ENCODE data around the gene MED12L.

MED12L gene

GRCh38 chr3:151445273-151446001 lies 360.0 kb downstream of the MED12L start:
- Histone ChIP-seq H3K4me1 (no peaks in the 10 kb centered on the region), H2AFZ (no peak overlapping the region), H3K4me3 (ENCODE audit: low read depth, low read length) (no peak overlapping the region), H3K79me2 (no peaks in the 10 kb centered on the region), H3K9me3 (ENCODE audit: control insufficient read depth, low read length) (no peaks in the 10 kb centered on the region), H3K9ac (no peak overlapping the region), H3K36me3 (ENCODE audit: control insufficient read depth, insufficient read depth, low read length) (no peaks in the 10 kb centered on the region), H3K27me3 (ENCODE audit: control insufficient read depth, insufficient read depth, low read length) (no peaks in the 10 kb centered on the region), H3K4me2 (ENCODE audit: low read length) (no peak overlapping the region), H3K27ac (no peak overlapping the region)
- TF ChIP-seq, protein P1, sequence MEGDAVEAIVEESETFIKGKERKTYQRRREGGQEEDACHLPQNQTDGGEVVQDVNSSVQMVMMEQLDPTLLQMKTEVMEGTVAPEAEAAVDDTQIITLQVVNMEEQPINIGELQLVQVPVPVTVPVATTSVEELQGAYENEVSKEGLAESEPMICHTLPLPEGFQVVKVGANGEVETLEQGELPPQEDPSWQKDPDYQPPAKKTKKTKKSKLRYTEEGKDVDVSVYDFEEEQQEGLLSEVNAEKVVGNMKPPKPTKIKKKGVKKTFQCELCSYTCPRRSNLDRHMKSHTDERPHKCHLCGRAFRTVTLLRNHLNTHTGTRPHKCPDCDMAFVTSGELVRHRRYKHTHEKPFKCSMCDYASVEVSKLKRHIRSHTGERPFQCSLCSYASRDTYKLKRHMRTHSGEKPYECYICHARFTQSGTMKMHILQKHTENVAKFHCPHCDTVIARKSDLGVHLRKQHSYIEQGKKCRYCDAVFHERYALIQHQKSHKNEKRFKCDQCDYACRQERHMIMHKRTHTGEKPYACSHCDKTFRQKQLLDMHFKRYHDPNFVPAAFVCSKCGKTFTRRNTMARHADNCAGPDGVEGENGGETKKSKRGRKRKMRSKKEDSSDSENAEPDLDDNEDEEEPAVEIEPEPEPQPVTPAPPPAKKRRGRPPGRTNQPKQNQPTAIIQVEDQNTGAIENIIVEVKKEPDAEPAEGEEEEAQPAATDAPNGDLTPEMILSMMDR (IDR thresholded peaks at IDR 0.05), result no peak

- Histone ChIP-seq H3K27me3 (ENCODE audit: control insufficient read depth, insufficient read depth, low read length) (no peaks in the 10 kb centered on the region), H3K27ac (no peak overlapping the region), H3K36me3 (ENCODE audit: control insufficient read depth, insufficient read depth, low read length) (no peaks in the 10 kb centered on the region), H3K4me2 (ENCODE audit: low read length) (no peak overlapping the region), H3K4me3 (ENCODE audit: low read depth, low read length) (no peak overlapping the region), H3K4me1 (no peaks in the 10 kb centered on the region), H3K79me2 (no peaks in the 10 kb centered on the region), H3K9me3 (ENCODE audit: control insufficient read depth, low read length) (no peaks in the 10 kb centered on the region), H3K9ac (no peak overlapping the region), H2AFZ (no peak overlapping the region)
- TF ChIP-seq, protein P1 (IDR thresholded peaks at IDR 0.05), result no peak
These were observed 360.5 kb downstream of the MED12L start for GRCh38 chr3:151446002-151446340.

DNA sequence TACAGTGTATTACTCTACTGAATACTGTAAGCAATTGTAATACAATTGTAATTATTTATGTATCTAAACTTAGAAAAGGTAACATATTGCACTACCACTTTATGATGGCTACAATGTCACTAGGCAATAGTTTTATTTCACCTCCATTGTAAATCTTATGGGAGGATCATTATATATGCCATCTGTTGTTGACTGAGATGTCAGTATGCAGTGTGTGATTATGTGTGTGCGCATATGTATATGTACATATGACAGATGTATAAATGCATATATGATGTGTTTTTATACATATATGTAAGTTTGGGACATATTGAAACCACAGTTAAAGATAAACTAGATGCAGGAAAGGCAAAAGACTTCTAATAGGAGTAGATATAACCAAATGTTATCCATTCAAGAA lies 366.9 kb downstream of the MED12L start:
- no peak overlapping the region for H3K4me3 ChIP-seq (ENCODE audit: low read depth, low read length)
- no peaks in the 10 kb centered on the region for H3K36me3 ChIP-seq (ENCODE audit: control insufficient read depth, insufficient read depth, low read length)
- no peak overlapping the region for H3K27ac ChIP-seq
- H3K4me2 ChIP-seq (ENCODE audit: low read length), result no peak overlapping the region
- no peak overlapping the region for H3K9ac ChIP-seq
- H3K27me3 ChIP-seq (ENCODE audit: control insufficient read depth, insufficient read depth, low read length), result no peaks in the 10 kb centered on the region
- no peaks in the 10 kb centered on the region for H3K9me3 ChIP-seq (ENCODE audit: control insufficient read depth, low read length)
- H3K79me2 ChIP-seq, result no peaks in the 10 kb centered on the region
- TF ChIP-seq, protein P1 (IDR thresholded peaks at IDR 0.05), result no peak
- no peak overlapping the region for H2AFZ ChIP-seq
- no peaks in the 10 kb centered on the region for H3K4me1 ChIP-seq

DNA sequence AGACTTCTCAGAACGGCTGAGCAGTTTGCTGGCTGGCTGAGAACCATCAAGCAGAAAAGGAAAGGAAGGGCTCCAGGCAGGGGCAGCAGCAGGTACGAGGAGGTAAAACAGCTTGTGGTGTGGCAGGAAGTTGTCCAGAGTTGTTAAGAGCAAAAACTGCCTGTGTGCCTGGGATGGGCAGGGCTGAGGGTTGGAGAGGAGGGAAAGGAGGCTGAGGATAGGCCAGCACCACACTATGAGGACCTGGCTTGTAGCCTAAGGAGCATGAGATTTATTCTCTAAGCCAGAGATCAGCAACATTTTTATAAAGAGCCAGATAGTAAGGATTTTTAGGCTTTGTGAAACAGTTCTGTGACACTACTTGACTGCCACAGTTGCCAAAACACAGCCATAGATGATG lies 367.4 kb downstream of the MED12L start:
- Histone ChIP-seq H3K4me1 (no peaks in the 10 kb centered on the region), H3K4me3 (ENCODE audit: low read depth, low read length) (no peak overlapping the region), H3K9ac (no peak overlapping the region), H3K4me2 (ENCODE audit: low read length) (no peak overlapping the region), H2AFZ (no peak overlapping the region), H3K27ac (no peak overlapping the region), H3K9me3 (ENCODE audit: control insufficient read depth, low read length) (no peaks in the 10 kb centered on the region), H3K36me3 (ENCODE audit: control insufficient read depth, insufficient read depth, low read length) (no peaks in the 10 kb centered on the region), H3K79me2 (no peaks in the 10 kb centered on the region), H3K27me3 (ENCODE audit: control insufficient read depth, insufficient read depth, low read length) (no peaks in the 10 kb centered on the region)
- TF ChIP-seq, protein P1 (IDR thresholded peaks at IDR 0.05), result no peak

GRCh38 chr3:151456065-151456464 lies 370.6 kb downstream of the MED12L start:
- Histone ChIP-seq H3K9me3 (ENCODE audit: control insufficient read depth, low read length) (no peaks in the 10 kb centered on the region), H3K27ac (no peak overlapping the region)

More at GRCh38 chr3:151456065-151456464, 370.6 kb downstream of the MED12L start:
- no peak overlapping the region for H3K9ac ChIP-seq
- no peaks in the 10 kb centered on the region for H3K79me2 ChIP-seq
- no peaks in the 10 kb centered on the region for H3K4me1 ChIP-seq
- TF ChIP-seq, protein P1 (IDR thresholded peaks at IDR 0.05), result no peak
- H3K27me3 ChIP-seq (ENCODE audit: control insufficient read depth, insufficient read depth, low read length), result no peaks in the 10 kb centered on the region
- no peaks in the 10 kb centered on the region for H3K36me3 ChIP-seq (ENCODE audit: control insufficient read depth, insufficient read depth, low read length)
- no peak overlapping the region for H3K4me3 ChIP-seq (ENCODE audit: low read depth, low read length)
- H2AFZ ChIP-seq, result no peak overlapping the region
- H3K4me2 ChIP-seq (ENCODE audit: low read length), result no peak overlapping the region
